Kasumi-1 (cell line): ENCODE measurements around the gene ANKRD53.

Experiments used
- DNase-seq, 2 experiments: peaks; one replicate each; lab custom pipeline; 2025; lab: John Stamatoyannopoulos, UW

Gene ANKRD53, protein sequence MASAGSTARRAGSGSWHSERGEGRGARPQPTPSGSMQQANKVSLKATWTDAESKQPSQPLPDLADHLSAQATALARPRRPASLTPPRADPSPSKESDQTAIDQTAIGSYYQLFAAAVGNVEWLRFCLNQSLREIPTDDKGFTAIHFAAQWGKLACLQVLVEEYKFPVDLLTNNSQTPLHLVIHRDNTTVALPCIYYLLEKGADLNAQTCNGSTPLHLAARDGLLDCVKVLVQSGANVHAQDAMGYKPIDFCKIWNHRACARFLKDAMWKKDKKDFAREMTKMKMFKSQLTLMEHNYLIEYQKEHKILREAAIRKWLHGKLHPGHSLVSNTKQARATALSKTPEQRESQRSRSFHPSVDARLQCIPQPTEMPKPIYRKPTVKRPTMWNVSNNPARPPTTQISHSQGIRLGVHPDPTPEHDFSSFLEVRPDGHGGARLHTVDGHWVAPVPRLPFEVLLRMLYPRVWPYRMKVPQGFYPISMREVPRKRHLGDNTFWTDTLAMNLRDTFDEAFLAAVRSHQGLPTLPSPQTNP

DNA sequence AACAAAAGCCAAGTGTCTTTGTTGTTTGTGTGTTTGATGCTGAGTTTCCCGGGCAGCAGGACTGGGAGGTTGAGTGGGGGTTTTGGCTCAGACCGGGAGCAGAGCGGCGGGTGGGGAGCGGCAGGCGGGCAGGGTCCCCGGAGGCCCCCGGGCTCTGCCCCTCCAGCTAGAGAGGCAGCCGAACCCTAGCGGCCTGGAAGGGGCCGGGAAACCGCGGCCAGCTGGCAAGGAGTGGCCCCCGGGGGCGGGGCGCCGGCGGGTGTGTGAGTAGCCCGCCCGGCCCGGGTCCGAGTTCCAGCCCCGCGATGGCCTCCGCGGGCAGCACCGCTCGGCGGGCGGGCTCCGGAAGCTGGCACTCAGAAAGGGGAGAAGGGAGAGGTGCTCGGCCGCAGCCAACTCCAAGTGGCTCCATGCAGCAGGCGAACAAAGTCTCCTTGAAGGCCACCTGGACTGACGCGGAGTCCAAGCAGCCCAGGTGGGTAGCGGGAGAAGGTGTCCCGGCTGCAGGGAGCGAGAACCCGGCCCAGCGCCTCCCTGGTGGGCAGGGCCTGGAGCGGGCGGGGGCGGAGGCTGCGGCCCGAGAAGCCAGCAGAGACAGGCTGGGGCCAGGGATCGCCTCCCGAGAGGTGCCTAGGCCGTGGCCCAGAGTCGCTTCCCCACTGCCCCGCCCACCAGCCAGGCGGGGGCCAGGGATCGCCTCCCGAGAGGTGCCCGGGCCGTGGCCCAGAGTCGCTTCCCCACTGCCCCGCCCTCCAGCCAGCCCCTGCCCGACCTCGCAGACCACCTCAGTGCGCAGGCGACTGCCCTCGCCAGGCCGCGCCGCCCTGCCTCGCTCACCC, at the start of gene ANKRD53:
TSS of gene ANKRD53 (plus strand) at position 290 of the 839 bp plus-strand sequence. CDS start at position 306, 16 bp downstream.
- no peak for DNase-seq

DNA sequence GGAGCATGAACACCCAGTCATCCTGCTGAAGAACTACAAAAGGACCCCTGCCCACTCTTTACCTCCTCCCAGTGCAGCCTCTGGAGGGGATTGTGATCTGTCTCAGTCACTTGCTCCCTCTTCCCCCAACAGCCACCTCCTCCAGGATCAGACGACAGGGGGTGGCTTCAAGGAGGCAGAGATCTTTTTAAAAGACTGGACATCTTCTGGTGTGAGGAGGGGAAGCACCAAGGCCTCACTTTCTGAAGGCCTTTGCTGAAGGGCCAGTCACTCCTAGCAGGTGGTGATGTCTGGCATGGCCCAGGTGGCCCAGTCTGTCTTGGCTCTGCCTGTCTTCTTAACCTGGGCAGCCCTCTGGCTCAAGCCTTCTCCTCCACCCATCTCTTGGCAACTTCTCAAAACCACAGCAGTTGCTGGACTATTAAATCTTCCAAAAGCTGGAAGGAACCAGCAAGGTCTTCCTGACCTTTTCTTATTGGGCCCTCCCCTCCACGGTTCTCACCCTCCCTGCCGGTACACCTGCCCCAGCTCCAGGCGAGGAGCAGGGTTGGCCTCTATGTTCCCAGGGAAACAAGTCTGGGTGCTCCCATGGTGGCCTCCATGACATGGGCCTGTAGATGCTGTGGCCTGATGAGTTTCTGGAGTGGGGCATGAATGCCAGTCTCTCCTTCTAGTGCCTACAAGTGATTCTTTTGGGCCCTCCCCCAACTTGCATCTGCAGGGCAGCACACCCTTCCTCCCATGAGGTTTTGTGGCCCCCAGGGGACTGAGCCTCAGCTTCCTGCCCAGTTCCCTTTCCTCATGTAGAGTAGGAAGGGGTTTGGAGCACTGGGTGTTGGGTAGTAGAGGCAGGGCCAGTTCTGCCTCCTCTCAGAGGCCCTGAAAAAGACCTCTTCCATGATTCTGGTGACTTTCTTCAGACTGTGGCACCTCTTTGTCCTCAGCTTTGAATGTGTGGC, 47.8 kb upstream of the ANKRD53 start:
- DNase-seq, result no peak

DNA sequence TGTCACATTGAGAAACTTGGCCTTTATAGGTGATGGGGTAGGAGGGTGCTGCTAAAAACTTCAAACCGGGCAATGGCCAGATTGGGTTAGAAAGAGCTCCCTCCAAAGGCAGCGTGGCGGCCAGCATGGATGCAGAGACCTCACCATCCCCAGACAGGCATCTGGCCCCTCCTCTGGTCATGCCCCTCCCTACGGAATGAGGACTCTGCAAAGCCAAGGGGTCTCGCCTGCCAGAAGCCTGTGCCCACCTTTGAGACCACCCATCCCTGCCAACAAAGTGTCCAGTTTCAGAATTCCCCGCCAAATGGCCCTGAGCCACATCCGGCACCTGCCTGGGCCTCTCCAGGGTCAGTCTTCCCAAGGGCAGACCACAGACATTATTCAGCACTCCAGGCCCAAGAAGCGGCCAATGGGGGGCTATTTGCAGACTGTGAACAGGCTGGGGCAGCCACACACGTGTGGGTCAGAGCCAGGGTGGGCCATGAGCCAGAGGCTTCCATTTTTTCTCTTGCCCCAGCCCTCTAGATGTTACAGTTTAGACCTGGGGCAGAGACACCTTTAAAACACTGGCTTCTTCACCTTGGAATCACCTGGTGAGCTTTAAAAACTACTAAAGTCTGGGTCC, 46.9 kb upstream of the ANKRD53 start:
- DNase-seq, result no peak

DNA sequence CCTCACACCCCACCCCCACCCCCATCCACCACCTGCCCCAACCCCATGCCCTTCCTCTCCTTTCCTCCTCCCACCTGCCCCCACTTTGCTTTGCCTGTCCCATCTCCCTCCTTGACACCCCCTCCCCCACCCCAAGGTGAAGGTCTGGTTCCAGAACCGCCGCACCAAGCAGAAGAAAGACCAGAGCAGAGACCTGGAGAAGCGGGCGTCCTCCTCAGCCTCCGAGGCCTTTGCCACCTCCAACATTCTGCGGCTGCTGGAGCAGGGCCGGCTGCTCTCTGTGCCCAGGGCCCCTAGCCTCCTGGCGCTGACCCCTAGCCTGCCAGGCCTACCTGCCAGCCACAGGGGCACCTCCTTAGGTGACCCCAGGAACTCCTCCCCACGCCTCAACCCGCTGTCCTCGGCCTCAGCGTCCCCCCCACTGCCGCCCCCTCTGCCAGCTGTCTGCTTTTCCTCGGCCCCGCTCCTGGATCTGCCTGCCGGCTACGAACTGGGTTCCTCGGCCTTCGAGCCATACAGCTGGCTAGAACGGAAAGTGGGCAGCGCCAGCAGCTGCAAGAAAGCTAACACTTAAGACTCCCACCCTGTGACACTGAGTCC, 45.7 kb upstream of the ANKRD53 start:
- DNase-seq, result no peak

DNA sequence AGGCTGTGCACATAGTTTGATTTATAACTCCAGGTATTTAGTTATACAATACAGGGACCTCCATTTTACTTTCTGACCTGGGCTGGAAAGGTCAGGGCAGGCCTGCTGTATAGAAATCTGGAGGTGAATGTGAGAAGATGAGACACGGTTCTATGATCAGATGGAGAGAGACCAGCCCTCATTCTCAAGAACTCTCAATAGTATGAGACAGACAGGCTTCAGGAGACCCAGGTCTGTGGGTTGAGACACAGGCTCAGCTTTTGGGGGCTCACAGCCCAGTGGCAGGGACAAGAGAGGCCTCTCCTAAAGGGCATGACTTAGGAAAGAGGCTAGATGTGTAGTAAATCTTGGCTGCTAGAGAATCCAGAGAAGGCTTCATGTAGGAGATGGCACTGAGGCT, 43.4 kb upstream of the ANKRD53 start:
- DNase-seq, result no peak

DNA sequence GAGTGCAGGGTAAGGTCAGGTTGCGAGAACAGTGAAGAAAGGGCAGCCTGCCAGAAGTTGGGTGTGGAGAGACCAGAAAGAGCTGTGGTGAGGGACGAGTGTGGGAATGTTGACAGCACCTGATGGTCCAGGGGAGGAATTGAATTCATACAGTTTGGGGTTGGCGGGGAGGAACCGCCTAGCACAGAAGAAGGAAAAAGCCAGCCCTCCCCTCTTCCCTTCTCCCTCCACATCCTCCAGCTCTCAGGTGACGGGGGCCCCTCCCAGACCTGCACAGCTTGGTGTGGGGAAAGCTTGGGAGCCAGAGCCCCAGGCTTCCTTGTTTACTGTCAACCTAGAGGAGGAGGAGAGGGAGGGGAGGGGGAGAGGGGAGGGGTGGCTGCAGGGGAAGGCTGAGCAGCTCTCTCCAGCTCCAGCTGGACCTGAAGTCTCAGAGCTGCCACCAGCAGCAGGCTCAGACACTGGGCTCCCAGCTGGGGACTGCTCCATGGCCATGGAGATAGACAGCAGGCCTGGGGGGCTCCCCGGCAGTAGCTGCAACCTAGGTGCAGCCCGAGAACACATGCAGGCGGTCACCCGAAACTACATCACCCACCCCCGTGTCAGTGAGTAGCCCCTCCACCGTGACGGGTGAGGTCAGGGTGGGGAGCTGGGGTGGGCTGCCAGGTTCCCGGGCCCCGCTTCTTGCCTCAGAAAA, 42.8 kb upstream of the ANKRD53 start, which contains the start of gene ATP6V1B1:
TSS of gene ATP6V1B1 (plus strand) at position 433 of the 697 bp plus-strand sequence. CDS start at position 488, 55 bp downstream.
- DNase-seq, result no peak

DNA sequence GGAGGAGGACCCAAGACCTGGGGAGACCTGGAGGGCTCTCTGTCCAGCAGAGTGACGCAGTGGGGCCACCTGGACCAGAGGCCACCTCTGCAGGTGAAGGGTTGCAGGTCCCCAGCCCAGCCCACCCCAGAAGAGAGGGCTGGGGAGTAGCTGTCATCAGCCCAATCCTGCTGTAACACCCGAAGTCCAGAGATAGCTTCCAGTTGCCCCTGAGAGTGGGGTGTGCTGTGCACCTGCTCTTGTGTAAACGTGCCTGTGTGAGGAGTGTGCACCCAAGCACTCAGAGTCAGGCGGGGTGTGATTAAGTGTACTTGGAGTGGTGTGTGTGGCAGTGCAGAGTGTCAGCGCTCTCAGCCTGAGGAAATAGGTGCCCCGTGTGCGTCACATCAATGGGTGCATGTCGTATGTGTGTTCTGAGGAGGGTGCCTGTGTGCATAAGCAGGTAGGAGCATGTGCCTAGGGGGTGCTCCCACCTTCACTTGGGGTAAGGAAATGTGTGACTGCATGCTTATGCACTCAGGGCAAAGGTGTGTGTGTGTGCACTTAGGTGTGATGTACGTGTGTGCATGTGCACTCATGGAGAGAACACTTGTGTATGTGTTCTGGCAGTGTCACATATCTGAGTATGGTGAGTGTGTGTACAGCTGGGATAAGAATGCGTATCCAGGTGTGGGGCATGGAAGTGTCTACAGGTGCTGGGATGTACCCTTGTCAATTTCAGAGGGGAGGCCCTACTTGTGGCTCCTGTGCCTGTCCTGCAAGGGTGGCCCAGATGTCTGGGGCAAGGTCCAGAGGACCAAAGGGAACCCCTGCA, 42.1 kb upstream of the ANKRD53 start:
- no peak for DNase-seq

DNA sequence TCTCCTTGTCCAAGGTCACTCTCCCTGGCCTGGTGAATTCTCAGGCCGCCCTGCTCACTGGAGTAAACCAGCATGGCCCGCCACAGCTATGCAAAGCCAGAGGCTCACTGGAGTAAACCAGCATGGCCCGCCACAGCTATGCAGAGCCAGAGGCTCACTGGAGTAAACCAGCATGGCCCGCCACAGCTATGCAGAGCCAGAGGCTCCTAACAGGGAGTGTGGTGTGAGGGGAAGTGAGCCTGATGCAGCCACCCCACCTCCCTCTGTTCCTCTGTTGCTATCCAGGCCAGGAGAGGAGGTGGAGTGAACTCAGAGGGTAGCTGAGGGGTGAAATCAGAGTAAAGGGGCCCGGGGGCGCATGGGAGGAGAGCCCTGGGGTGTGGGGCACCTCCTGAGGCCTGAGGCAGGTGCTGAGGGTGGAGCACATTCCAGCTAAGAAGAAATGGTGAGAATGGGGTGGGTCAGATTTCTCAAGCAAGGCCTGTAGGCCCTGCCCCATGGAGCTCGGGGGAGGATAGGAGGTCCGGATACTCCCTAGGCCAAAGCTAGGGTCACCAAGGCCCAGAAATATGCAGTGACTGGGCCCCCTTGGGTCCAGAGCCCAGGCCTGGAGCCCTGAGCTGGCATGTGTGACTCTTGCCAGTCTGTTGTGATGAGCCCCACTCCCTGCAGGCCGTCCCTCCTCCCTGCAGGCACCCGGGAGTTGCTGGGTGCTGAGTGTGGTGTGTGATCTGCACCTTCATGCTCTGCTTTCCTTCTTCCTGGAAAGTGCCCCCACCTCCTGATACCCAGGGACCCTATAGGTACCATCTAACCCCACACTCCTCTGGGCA, 41.2 kb upstream of the ANKRD53 start:
- DNase-seq, result no peak

DNA sequence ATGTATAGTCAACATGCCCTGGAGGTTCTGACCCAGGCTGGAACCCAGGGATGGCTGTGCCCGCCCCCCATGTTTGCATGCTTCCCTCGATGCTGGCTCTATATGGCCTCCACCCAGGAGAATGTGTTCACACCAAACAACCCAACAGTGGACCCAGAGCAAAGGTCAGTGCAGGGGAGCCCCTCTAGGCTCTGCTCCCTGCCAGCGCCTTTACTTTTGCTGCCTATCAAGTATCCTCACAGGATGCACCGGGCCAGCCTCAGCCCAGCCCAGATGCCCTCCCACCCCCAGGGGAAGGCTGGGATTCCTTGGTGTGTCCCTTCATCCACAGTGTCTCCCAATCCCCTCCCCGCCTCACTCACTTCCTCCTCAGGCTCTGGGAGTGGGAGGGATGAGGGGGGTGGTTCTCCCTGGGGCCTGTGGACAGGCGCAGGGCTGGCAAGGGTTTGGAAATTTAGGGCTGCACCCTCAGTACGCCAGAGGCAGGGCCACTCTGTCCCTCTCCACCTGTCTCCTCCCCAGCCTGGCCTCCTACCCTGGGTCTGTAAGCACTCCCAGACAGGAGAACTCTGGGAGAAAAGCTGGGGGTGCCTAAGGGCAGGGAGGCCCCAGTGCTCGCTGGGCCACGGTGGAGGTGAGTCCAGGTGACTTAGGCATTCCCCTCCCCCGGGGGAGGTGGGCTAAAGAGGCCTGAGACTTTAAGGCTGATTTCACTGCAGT, 40.4 kb upstream of the ANKRD53 start:
- DNase-seq, result no peak

DNA sequence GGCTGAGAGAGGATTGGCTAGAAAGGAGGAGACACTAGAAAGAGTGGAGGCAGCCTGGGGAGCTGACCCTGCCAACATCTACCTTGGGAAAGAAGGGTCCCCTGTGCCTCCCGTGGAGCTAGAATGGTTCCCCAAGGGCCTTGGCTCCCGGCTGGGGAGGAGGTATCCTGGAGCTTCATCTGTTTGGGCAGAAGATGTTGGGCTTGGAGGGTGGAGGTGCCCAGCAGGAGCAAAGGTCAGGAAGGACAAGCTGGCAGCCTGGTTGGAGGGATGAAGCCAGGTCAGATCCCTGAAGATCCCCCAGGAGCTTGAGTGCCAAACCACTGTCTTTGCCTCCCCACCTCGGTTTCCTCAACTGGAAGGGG, 39.9 kb upstream of the ANKRD53 start:
- DNase-seq, result no peak

DNA sequence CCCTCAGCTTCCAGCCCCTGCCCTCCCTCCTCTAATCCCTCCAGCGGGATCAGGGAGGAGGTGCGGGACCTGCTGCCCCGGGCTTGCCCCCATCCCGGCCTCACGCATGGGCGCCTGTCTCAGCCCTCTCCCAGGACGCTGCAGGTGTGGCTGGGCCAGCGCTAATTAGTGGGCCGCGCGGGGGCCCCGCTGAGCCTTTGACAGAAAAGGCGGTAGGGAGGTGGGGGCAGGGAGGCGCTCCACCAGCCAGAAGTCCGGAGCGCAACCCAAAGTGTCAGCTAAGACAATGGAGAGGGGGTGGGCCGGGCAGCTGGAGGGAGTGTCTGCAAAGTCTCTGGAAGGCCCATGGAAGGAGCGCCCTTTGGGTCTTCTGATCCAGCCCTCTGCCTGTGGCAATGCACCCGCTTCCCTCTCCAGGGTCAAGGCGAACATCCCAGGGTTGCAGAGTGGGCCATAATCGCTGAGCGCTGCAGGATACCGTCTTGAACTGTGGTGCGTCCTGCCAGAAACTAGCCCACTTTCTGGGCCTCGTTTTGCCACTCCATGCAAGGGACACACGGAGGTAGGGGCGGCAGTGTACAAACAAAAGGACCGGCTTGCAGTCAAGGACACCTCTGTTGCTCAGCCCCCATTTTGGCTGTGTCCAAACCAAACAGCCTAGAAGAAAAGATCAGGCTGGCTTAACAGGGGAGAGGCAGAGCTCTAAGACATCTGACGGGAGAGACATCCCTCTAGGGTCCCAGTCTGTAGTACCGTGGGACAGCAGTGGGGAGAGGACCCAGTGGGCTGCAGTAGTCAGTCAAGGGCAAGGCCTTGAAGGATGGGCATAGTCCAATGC, 39.2 kb upstream of the ANKRD53 start:
- DNase-seq, result no peak

DNA sequence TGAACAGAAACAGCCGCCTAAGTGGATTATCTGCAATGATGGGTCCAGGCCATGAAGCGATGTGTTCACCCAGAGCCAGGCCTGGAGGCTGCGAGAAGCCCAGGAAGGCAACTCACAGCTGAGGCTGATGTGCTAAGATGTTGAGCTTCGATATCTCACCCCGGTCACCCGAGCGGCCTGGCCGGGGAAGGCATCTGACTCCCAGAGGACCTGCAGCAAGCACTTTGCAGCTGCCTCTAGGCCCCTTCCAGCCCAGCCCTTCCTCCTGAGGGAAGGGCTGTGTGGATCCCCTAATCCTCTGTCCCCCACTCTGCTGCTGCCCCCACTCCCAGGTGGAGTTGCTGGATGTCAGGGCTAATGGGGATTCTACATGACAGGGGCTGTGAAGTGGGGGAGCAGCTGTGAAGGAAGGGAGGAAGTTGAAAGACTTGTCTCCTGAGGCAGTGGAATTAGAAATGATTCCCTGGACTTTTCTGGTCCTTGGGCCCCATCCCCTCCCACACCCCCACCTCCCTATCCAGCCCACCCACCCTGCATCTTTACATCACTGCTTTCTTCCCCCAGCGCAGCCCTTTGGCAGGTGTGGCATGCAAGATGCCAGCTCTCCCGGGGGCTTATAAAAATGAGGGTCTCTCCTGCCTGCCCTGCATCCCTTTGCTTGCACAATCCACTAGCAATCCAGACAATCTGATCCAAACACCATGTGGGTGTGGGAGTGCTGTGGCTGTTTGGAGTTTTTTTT, 38.4 kb upstream of the ANKRD53 start:
- no peak for DNase-seq

DNA sequence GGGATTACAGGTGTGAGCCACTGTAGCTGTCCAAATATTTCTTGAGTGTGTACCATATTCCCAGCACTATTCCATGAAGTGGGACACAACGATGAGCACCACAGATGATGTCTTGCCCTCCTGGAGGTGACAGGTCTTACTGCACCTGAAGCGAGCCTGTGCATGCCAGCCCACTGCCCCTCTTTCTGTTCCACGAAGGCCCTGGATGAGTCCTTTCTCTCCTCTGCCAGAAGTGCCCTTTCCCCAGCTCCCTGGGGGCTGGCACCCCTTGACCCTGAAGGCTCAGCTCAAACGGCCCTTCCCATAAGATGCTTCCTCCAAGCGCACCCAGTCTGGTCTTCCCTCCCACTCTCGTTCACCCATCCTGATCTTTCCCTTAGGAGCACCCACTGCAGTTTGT, 37.2 kb upstream of the ANKRD53 start:
- DNase-seq, result no peak

DNA sequence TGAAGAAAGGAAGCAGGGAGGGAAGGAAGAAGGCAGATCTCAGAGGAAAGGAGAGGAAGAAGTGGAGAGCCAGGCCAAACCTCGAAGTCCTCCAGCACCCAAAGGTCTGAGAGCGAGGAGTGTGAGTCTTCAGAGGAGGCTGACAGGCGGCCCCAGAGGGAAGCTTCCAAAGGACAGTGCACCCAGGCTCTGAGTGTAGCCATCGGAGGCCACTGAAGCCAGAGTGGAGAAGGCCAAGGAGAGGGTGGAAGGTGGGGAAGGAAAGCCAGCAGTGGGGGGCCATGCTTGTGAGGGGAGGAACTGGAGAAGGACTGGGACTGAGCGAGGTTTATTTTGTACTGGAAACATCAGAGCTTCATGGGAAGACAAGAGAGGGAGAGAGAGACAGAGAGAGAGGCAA, 36.7 kb upstream of the ANKRD53 start:
- no peak for DNase-seq

DNA sequence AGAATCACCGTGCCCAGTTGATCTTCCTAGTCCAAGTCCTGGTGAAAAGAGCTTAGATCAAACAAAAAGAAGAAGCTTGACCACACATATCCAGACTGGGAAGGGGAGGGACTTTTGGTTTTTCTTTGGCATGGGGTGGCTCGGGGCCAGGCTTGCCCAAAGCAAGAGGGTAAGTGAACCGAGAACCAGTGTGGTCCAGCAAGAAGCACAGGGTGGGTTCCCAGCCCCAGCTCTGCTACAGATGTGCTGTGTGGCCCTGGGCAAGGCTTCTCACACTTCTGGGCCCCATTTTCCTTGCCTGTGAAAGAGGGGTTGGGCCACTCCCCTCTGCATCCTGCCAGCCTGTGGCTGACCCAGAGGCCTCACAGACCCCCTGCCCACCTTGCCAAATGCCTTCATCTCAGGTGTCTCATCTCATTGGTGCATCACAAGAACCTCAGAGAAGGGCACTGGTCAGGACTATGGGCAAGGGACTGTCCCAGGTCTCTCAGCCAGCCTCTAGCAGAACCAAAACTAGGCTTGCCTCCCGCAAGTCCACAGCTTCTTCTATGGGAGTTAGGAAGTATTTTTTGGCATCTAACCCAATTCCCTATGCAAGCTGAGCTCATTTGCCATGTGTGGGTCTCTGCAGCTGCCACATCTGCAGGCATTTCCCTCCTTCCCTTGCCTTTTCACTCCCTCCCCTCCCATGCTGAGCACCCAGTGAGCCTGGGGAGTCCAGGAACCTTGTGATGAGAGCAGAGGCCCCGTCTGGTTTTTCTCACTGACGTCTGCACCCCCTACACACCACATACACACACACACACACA, 35.8 kb upstream of the ANKRD53 start:
- DNase-seq, result no peak
